22Rv1 (cell line): ENCODE measurements around the gene ITGA2.

ENCODE experiments used
- ZFX ChIP-seq: fragments of 450-650 bp; IDR thresholded peaks from 2 replicates; pipeline ENCODE4 v1.6.1; 2017; ENCODE audit warnings: antibody characterized with exemption, borderline replicate concordance
- TF ChIP-seq, protein P1 (sequence below): fragments of 450-650 bp; IDR thresholded peaks from 2 replicates; pipeline ENCODE4 v1.5.1; 2017; ENCODE audit warnings: mild to moderate bottlenecking

DNA sequence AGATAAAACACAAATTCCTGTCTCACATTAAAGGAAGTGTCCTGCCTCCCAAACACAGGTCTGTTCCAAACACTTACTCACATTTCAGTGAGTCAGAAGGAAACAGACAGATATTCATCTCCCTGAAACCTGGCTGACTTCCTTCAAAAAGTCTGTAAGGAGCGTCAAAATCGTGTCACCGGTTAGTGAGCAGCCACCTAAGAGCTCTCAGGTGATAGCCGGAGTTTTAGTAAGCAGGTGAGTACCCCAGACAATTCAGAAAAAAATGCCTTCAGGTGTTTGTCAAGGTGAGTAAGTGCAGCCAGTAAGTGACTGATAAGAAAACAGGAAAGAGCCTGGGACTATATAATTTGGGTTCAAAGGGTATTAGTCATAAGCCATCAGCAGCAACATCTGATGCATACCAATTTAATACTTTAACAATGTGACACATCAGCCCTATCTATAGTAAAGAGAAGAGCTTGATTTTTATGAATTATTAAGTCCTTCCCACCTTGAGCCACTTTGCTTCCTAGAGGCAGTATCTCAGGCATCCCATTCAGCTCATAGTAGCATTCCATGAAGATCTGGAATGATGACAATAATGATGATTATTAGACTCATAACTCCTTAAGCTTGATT is 1.3 kb upstream of the ITGA2 start:
- TF ChIP-seq, protein P1, sequence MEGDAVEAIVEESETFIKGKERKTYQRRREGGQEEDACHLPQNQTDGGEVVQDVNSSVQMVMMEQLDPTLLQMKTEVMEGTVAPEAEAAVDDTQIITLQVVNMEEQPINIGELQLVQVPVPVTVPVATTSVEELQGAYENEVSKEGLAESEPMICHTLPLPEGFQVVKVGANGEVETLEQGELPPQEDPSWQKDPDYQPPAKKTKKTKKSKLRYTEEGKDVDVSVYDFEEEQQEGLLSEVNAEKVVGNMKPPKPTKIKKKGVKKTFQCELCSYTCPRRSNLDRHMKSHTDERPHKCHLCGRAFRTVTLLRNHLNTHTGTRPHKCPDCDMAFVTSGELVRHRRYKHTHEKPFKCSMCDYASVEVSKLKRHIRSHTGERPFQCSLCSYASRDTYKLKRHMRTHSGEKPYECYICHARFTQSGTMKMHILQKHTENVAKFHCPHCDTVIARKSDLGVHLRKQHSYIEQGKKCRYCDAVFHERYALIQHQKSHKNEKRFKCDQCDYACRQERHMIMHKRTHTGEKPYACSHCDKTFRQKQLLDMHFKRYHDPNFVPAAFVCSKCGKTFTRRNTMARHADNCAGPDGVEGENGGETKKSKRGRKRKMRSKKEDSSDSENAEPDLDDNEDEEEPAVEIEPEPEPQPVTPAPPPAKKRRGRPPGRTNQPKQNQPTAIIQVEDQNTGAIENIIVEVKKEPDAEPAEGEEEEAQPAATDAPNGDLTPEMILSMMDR: no peak
- no peak for TF ChIP-seq ZFX
